ENCODE data around the gene MTA1.

The MTA1 gene

GRCh38 chr14:105502446-105503295 is 83.0 kb downstream of the MTA1 start:
- DNase-seq (ENCODE audit: insufficient read length), result peak; percentile 18

GRCh38 chr14:105503296-105503640 is 83.6 kb downstream of the MTA1 start:
- peak; percentile 21 for DNase-seq (ENCODE audit: insufficient read length)
- no peak for FAIRE-seq
- no peak for TF ChIP-seq POLR2AphosphoS5 (IDR thresholded peaks at IDR 0.05; ENCODE audit: low read depth, low read length)
- TF ChIP-seq POLR2A (IDR thresholded peaks at IDR 0.05; ENCODE audit: low read depth, low read length), result no peak
- no peak for TF ChIP-seq TAF1 (IDR thresholded peaks at IDR 0.05; ENCODE audit: borderline replicate concordance, low read depth, low read length)

More at GRCh38 chr14:105502446-105503295, 83.0 kb downstream of the MTA1 start:
- TF ChIP-seq POLR2AphosphoS5 (IDR thresholded peaks at IDR 0.05; ENCODE audit: low read depth, low read length) (no peak), TAF1 (IDR thresholded peaks at IDR 0.05; ENCODE audit: borderline replicate concordance, low read depth, low read length) (no peak), POLR2A (IDR thresholded peaks at IDR 0.05; ENCODE audit: low read depth, low read length) (no peak)
- no peak for FAIRE-seq

GRCh38 chr14:105503935-105504692 is 84.5 kb downstream of the MTA1 start:
- peak; percentile 19 for DNase-seq (ENCODE audit: insufficient read length)
- TF ChIP-seq POLR2A (IDR thresholded peaks at IDR 0.05; ENCODE audit: low read depth, low read length), result no peak
- no peak for TF ChIP-seq POLR2AphosphoS5 (IDR thresholded peaks at IDR 0.05; ENCODE audit: low read depth, low read length)
- no peak for TF ChIP-seq TAF1 (IDR thresholded peaks at IDR 0.05; ENCODE audit: borderline replicate concordance, low read depth, low read length)
- no peak for FAIRE-seq

GRCh38 chr14:105505101-105505500 is 85.5 kb downstream of the MTA1 start:
- peak; percentile 8 for DNase-seq (ENCODE audit: insufficient read length)
- no peak for TF ChIP-seq TAF1 (IDR thresholded peaks at IDR 0.05; ENCODE audit: borderline replicate concordance, low read depth, low read length)
- TF ChIP-seq POLR2A (IDR thresholded peaks at IDR 0.05; ENCODE audit: low read depth, low read length), result no peak
- TF ChIP-seq POLR2AphosphoS5 (IDR thresholded peaks at IDR 0.05; ENCODE audit: low read depth, low read length), result no peak
- FAIRE-seq, result no peak

GRCh38 chr14:105507247-105507646 is 87.6 kb downstream of the MTA1 start:
- FAIRE-seq, result no peak
- TF ChIP-seq POLR2AphosphoS5 (IDR thresholded peaks at IDR 0.05; ENCODE audit: low read depth, low read length), result no peak
- TF ChIP-seq POLR2A (IDR thresholded peaks at IDR 0.05; ENCODE audit: low read depth, low read length), result no peak
- no peak for TF ChIP-seq TAF1 (IDR thresholded peaks at IDR 0.05; ENCODE audit: borderline replicate concordance, low read depth, low read length)
- DNase-seq (ENCODE audit: insufficient read length), result no peak

- DNase-seq (ENCODE audit: insufficient read length) (no peak), FAIRE-seq (no peak)
- TF ChIP-seq POLR2AphosphoS5 (IDR thresholded peaks at IDR 0.05; ENCODE audit: low read depth, low read length) (no peak), POLR2A (IDR thresholded peaks at IDR 0.05; ENCODE audit: low read depth, low read length) (no peak), TAF1 (IDR thresholded peaks at IDR 0.05; ENCODE audit: borderline replicate concordance, low read depth, low read length) (no peak)
These were observed 88.4 kb downstream of the MTA1 start for GRCh38 chr14:105508069-105508468.

GRCh38 chr14:105508601-105509000 is 89.0 kb downstream of the MTA1 start:
- no peak for FAIRE-seq
- no peak for TF ChIP-seq POLR2AphosphoS5 (IDR thresholded peaks at IDR 0.05; ENCODE audit: low read depth, low read length)
- TF ChIP-seq POLR2A (IDR thresholded peaks at IDR 0.05; ENCODE audit: low read depth, low read length), result no peak
- no peak for TF ChIP-seq TAF1 (IDR thresholded peaks at IDR 0.05; ENCODE audit: borderline replicate concordance, low read depth, low read length)
- DNase-seq (ENCODE audit: insufficient read length), result no peak

GRCh38 chr14:105517096-105517495 is 97.5 kb downstream of the MTA1 start:
- no peak for FAIRE-seq
- TF ChIP-seq TAF1 (IDR thresholded peaks at IDR 0.05; ENCODE audit: borderline replicate concordance, low read depth, low read length), result no peak
- TF ChIP-seq POLR2AphosphoS5 (IDR thresholded peaks at IDR 0.05; ENCODE audit: low read depth, low read length), result no peak
- no peak for TF ChIP-seq POLR2A (IDR thresholded peaks at IDR 0.05; ENCODE audit: low read depth, low read length)
- no peak for DNase-seq (ENCODE audit: insufficient read length)

GRCh38 chr14:105519946-105520698 is 100.5 kb downstream of the MTA1 start:
- TF ChIP-seq POLR2A (IDR thresholded peaks at IDR 0.05; ENCODE audit: low read depth, low read length) (no peak), TAF1 (IDR thresholded peaks at IDR 0.05; ENCODE audit: borderline replicate concordance, low read depth, low read length) (no peak), POLR2AphosphoS5 (IDR thresholded peaks at IDR 0.05; ENCODE audit: low read depth, low read length) (no peak)

More at GRCh38 chr14:105519946-105520698, 100.5 kb downstream of the MTA1 start:
- FAIRE-seq (no peak), DNase-seq (ENCODE audit: insufficient read length) (no peak)
